A549 (cell line): ENCODE measurements around the gene COL5A2. TPM values are rescaled to one million over a fixed set of nuclear protein-coding genes. Genes with fewer than 3 reads are reported as not detected.

Experiments
- ATAC-seq, 2 experiments: fragments of 200-7000 bp in 1 of 2; fragments of >200 bp in 1 of 2; cut with Nextera tagmentation in 1 of 2; cut with Tn5 transposase in 1 of 2; 3 replicates each; pipeline versions ENCODE4 v1.8.0 to v1.9.1; 2018 to 2020; ENCODE audit warnings: mild to moderate bottlenecking in 1 of 2, moderate library complexity in 1 of 2
- CTCF ChIA-PET: fragments of 300-600 bp; sonication (Branson Sonifier 250); formaldehyde crosslinking; extraction: SDS; loops from one replicate; lab custom pipeline; 2021; ENCODE audit warnings: antibody characterized with exemption, inconsistent platforms; lab: Yijun Ruan, JAX
- POLR2A ChIA-PET: fragments of 350-600 bp; formaldehyde crosslinking; extraction: SDS; loops from one replicate; lab custom pipeline; 2021; ENCODE audit warnings: antibody characterized with exemption, inconsistent platforms; lab: Yijun Ruan, JAX
- DNase-seq, 2 experiments: peaks; one replicate each; pipeline versions ENCODE4 v3.0.0 to v3.0.0-alpha.2; 2011 to 2016; ENCODE audit warnings: low read depth in 1 of 2, low spot score in 1 of 2
- FAIRE-seq: peaks from 2 replicates; lab custom pipeline; 2011; peaks lifted over from hg19 to GRCh38; lab: Jason Lieb, UNC
- H3K27ac ChIP-seq, 2 experiments: fragments of >200 bp; sonication (Bioruptor Twin); formaldehyde crosslinking; 3 replicates each; pipeline ENCODE4 v1.5.1; 2016 to 2017
- H3K4me1 ChIP-seq: fragments of >200 bp; sonication (Bioruptor Twin); formaldehyde crosslinking; 3 replicates; pipeline ENCODE4 v1.6.1; 2016
- H3K4me2 ChIP-seq: fragments of >200 bp; sonication (Bioruptor Twin); formaldehyde crosslinking; 3 replicates; pipeline ENCODE4 v1.6.1; 2016
- H3K4me3 ChIP-seq: fragments of >200 bp; sonication (Bioruptor Twin); formaldehyde crosslinking; 3 replicates; pipeline ENCODE4 v1.5.1; 2016
- H3K9me3 ChIP-seq: fragments of >200 bp; sonication (Bioruptor Twin); formaldehyde crosslinking; 3 replicates; pipeline ENCODE4 v1.6.1; 2016
- CBX8 ChIP-seq: fragments of 200-600 bp; sonication (generic); IDR thresholded peaks from 2 replicates; pipeline ENCODE4 v1.6.1; 2016
- CHD4 ChIP-seq: fragments of 200-600 bp; sonication (generic); IDR thresholded peaks from 2 replicates; pipeline ENCODE4 v1.6.1; 2016; ENCODE audit warnings: antibody characterized with exemption, mild to moderate bottlenecking, borderline replicate concordance
- ESRRA ChIP-seq: fragments of 150-350 bp; IDR thresholded peaks from 2 replicates; pipeline ENCODE4 v1.6.1; 2014; ENCODE audit warnings: mild to moderate bottlenecking, low read length, borderline replicate concordance
- FOSB ChIP-seq: fragments of 250-450 bp; sonication (Bioruptor Pico); IDR thresholded peaks from 2 replicates; pipeline ENCODE4 v1.5.0; 2020; ENCODE audit warnings: mild to moderate bottlenecking, moderate library complexity
- FOSL2 ChIP-seq, 2 experiments: fragments of 450-650 bp in 1 of 2; fragments of >200 bp in 1 of 2; sonication (Bioruptor Twin) in 1 of 2; formaldehyde crosslinking; IDR thresholded peaks; 2 replicates each; pipeline versions ENCODE4 v1.5.0 to v1.6.1; 2016 to 2020; ENCODE audit warnings: mild to moderate bottlenecking in 1 of 2, moderate library complexity in 1 of 2
- FOXS1 ChIP-seq: fragments of 250-450 bp; sonication (Bioruptor Pico); IDR thresholded peaks from 2 replicates; pipeline ENCODE4 v1.5.0; 2020; ENCODE audit warnings: mild to moderate bottlenecking, moderate library complexity
- GATA3 ChIP-seq: IDR thresholded peaks from 2 replicates; pipeline ENCODE4 v1.6.1; 2012; ENCODE audit warnings: borderline replicate concordance
- HDAC2 ChIP-seq: fragments of 200-600 bp; sonication (generic); IDR thresholded peaks from 2 replicates; pipeline ENCODE4 v1.6.1; 2016
- HOXB13 ChIP-seq: fragments of 250-450 bp; sonication (Bioruptor Pico); IDR thresholded peaks from 2 replicates; pipeline ENCODE4 v1.5.0; 2020; ENCODE audit warnings: low read depth, mild to moderate bottlenecking, moderate library complexity
- JUN ChIP-seq, 2 experiments: fragments of >200 bp; sonication (Bioruptor Twin); formaldehyde crosslinking; IDR thresholded peaks; 2 replicates in 1 of 2; 3 replicates in 1 of 2; pipeline ENCODE4 v1.6.1; 2016 to 2017
- JUNB ChIP-seq: fragments of >200 bp; sonication (Bioruptor Twin); formaldehyde crosslinking; IDR thresholded peaks from 2 replicates; pipeline ENCODE4 v1.6.1; 2016
- MAFK ChIP-seq: fragments of 450-650 bp; IDR thresholded peaks from 2 replicates; pipeline ENCODE4 v1.6.1; 2014; ENCODE audit not compliant: partially characterized antibody
- MAZ ChIP-seq: fragments of 150-350 bp; IDR thresholded peaks from 2 replicates; pipeline ENCODE4 v1.6.1; 2014; ENCODE audit warnings: antibody characterized with exemption, low read depth, low read length, borderline replicate concordance
- MYC ChIP-seq: IDR thresholded peaks from 2 replicates; pipeline ENCODE4 v1.6.1; 2012; ENCODE audit warnings: mild to moderate bottlenecking, inconsistent platforms, low read length, improper control_type of control experiment, borderline replicate concordance
- NFE2L2 ChIP-seq: fragments of 150-350 bp; conservative IDR thresholded peaks from 2 replicates; pipeline ENCODE4 v1.6.1; 2014; ENCODE audit warnings: low read length
- NPAS2 ChIP-seq: fragments of 250-450 bp; sonication (Bioruptor Pico); IDR thresholded peaks from 2 replicates; pipeline ENCODE4 v1.8.0; 2022; ENCODE audit warnings: mild to moderate bottlenecking, moderate library complexity, borderline replicate concordance
- RARB ChIP-seq: fragments of 250-450 bp; sonication (Bioruptor Pico); IDR thresholded peaks from 2 replicates; pipeline ENCODE4 v1.8.0; 2021; ENCODE audit warnings: mild to moderate bottlenecking, moderate library complexity
- RFX5 ChIP-seq: fragments of 450-650 bp; IDR thresholded peaks from 2 replicates; pipeline ENCODE4 v1.7.1; 2014; ENCODE audit warnings: antibody characterized with exemption, mild to moderate bottlenecking, moderate library complexity
- TFCP2L1 ChIP-seq: fragments of 250-450 bp; sonication (Bioruptor Pico); IDR thresholded peaks from 2 replicates; pipeline ENCODE4 v1.5.0; 2021; ENCODE audit warnings: mild to moderate bottlenecking
- TP53 ChIP-seq: fragments of 250-450 bp; sonication (Bioruptor Pico); IDR thresholded peaks from 2 replicates; pipeline ENCODE4 v1.5.0; 2021; ENCODE audit warnings: mild to moderate bottlenecking, moderate library complexity
- ZNF302 ChIP-seq: fragments of 250-450 bp; sonication (Bioruptor Pico); IDR thresholded peaks from 2 replicates; pipeline ENCODE4 v1.9.0; 2021; ENCODE audit warnings: inconsistent platforms, mild to moderate bottlenecking, moderate library complexity
- ZSCAN20 ChIP-seq: fragments of 250-450 bp; sonication (Bioruptor Pico); IDR thresholded peaks from 2 replicates; pipeline ENCODE4 v1.8.0; 2022; ENCODE audit warnings: mild to moderate bottlenecking, moderate library complexity
- whole genome bisulfite sequencing: methylation state at CpG from one replicate; pipeline ENCODE4 v1.1.6; 2017; ENCODE audit errors: missing lambda C conversion rate; 5-methylcytosine and 5-hydroxymethylcytosine counted together
- polyA plus RNA-seq, 4 experiments: library from polyadenylated mRNA; depleted of rRNA in 3 of 4; stranded (reverse); fragments of >200 nt; fragmentation: RNase III in 1 of 4; extraction: RNeasy Plus Mini Kit Qiagen cat#74134 plus additional on column Dnase treatment in 1 of 4; gene quantifications; 2 replicates in 3 of 4; 3 replicates in 1 of 4; pipeline ENCODE4 v1.2.3, GENCODE V29; 2011 to 2017
- TF ChIP-seq, protein P1 (sequence below): IDR thresholded peaks from 2 replicates; pipeline ENCODE4 v1.6.1; 2012
- TF ChIP-seq, protein P2 (sequence below): fragments of 250-450 bp; sonication (Bioruptor Pico); IDR thresholded peaks from 2 replicates; pipeline ENCODE4 v1.5.0; 2020; ENCODE audit warnings: low read depth, mild to moderate bottlenecking, moderate library complexity
- TF ChIP-seq, protein P3 (sequence below): IDR thresholded peaks from 2 replicates; pipeline ENCODE4 v1.6.1; 2012

Gene COL5A2
- polyA plus RNA-seq, 2 of the 4 experiments (the other 2 are of a cell fraction), result 152 to 215 TPM

DNA sequence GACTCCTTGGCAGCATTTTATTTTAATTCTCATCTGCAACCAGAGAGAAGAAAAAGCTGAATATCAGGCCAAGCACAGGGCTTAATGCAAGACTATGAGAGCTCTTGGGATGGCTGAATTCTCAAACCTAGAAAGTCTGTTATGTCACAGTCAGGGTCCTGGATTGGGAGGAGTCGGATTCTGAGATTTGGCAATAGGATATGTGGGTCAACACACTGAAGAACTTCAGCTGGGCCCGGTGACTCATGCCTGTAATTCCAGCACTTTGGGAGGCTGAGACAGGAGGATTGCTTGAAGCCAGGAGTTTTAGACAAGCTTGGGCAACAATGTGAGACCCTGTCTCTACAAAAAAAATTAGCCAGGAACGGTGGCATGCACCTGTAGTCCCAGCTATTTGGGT, 103.0 kb downstream of the COL5A2 start:
- no peak overlapping the region for H3K4me2 ChIP-seq
- ChIA-PET CTCF (interaction anchor here (1.2 to 2.2 kb wide), 3 partner anchors 17 to 336 kb away, joined by 3 to 7 read pairs (median 5); no protein-coding TSS in a partner anchor), POLR2A (no interaction called here)
- no peaks in the 10 kb centered on the region for H3K9me3 ChIP-seq
- no peak for FAIRE-seq
- H3K4me3 ChIP-seq, result no peak overlapping the region
- no peak overlapping the region for H3K27ac ChIP-seq
- WGBS, result 39% methylated on average over 3 of the region's 3 CpGs
- no peak for DNase-seq
- no peak for TF ChIP-seq RARB
- TF ChIP-seq NFE2L2, result no peak
- no peak for TF ChIP-seq CHD4
- no peak for TF ChIP-seq FOSL2 (IDR thresholded peaks at IDR 0.05)
- 0 out of 2 replicates have a peak, but pooled peaks have one; percentile 3 for TF ChIP-seq FOSL2 (CRISPR knock-in tag; IDR thresholded peaks at IDR 0.05)
- ATAC-seq, result peak in 1 of 2 experiments; percentile 39; a peak in 2 of 6 replicates
- H3K4me1 ChIP-seq, result peaks cover 3% of the 10 kb centered on the region; the same call in 1 of the 3 replicates

DNA sequence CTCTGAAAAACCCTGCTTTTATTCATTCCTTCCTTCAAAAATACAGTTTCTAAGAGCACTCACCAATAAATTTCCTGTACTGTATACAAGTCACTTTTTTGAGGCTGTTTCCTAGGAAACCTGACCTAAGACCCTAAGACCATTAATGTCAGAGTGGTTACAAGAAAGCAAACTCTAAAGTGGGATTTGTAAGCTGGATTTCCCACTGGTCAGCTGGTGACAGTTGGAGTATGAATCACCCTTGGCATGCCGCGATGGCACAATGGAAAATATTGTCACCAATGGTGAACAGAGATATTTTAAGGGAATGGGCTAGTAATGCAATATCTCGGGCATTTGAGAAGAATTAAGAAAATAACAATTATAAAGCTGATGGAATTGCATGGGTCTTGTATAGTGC, 103.4 kb downstream of the COL5A2 start:
- no peak overlapping the region for H3K4me3 ChIP-seq
- FAIRE-seq (no peak), ATAC-seq (no peak), DNase-seq (no peak)
- no peak overlapping the region for H3K4me2 ChIP-seq
- ChIA-PET CTCF (interaction anchor here (1.2 to 2.2 kb wide), 3 partner anchors 18 to 336 kb away, joined by 3 to 7 read pairs (median 5); no protein-coding TSS in a partner anchor), POLR2A (no interaction called here)
- 94% methylated on average over 3 of the region's 3 CpGs for WGBS
- no peaks in the 10 kb centered on the region for H3K9me3 ChIP-seq
- peaks cover 3% of the 10 kb centered on the region; the same call in 1 of the 3 replicates for H3K4me1 ChIP-seq
- H3K27ac ChIP-seq, result no peak overlapping the region
- TF ChIP-seq MYC, result no peak
- no peak for TF ChIP-seq FOSB (CRISPR knock-in tag)
- TF ChIP-seq NPAS2 (CRISPR knock-in tag), result no peak
- TF ChIP-seq NFE2L2, result no peak
- TF ChIP-seq, protein P1, sequence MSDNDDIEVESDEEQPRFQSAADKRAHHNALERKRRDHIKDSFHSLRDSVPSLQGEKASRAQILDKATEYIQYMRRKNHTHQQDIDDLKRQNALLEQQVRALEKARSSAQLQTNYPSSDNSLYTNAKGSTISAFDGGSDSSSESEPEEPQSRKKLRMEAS, result no peak
- TF ChIP-seq HDAC2, result no peak
- TF ChIP-seq GATA3, result no peak
- TF ChIP-seq, protein P2, sequence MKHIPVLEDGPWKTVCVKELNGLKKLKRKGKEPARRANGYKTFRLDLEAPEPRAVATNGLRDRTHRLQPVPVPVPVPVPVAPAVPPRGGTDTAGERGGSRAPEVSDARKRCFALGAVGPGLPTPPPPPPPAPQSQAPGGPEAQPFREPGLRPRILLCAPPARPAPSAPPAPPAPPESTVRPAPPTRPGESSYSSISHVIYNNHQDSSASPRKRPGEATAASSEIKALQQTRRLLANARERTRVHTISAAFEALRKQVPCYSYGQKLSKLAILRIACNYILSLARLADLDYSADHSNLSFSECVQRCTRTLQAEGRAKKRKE (CRISPR knock-in tag), result no peak
- TF ChIP-seq HOXB13 (CRISPR knock-in tag), result no peak
- no peak for TF ChIP-seq RFX5
- TF ChIP-seq MAZ, result no peak
- no peak for TF ChIP-seq ESRRA
- no peak for TF ChIP-seq TP53 (CRISPR knock-in tag)
- no peak for TF ChIP-seq JUNB
- TF ChIP-seq TFCP2L1 (CRISPR knock-in tag), result no peak
- no peak for TF ChIP-seq CBX8
- TF ChIP-seq, protein P3, sequence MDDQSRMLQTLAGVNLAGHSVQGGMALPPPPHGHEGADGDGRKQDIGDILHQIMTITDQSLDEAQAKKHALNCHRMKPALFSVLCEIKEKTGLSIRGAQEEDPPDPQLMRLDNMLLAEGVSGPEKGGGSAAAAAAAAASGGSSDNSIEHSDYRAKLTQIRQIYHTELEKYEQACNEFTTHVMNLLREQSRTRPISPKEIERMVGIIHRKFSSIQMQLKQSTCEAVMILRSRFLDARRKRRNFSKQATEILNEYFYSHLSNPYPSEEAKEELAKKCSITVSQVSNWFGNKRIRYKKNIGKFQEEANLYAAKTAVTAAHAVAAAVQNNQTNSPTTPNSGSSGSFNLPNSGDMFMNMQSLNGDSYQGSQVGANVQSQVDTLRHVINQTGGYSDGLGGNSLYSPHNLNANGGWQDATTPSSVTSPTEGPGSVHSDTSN, result no peak

DNA sequence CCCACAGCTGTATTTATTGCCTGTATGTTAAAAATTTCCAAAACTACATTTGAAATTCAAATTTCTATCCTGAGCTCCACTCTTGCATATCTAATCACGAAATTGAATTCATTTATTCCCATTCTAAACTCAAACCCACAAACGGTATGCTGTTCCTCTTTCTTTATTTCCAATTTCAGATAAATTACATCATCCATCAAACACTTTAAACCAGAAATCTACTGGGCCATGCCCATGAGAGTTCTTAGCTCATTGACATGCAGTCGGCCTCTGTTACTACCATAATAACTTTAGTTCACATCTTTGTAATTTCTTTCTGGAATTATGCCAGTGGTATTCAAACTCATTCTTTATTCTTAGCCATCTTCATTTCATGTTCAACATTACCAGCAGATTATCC, 105.1 kb downstream of the COL5A2 start:
- DNase-seq (no peak), FAIRE-seq (no peak)
- 87% methylated on average over 3 of the region's 3 CpGs for WGBS
- CTCF ChIA-PET, result interaction anchor here (0.9 kb wide), 1 partner anchor 9 kb away, joined by 3 read pairs; no protein-coding TSS in a partner anchor
- H3K27ac ChIP-seq, result no peak overlapping the region
- H3K4me3 ChIP-seq, result no peak overlapping the region
- TF ChIP-seq, protein P2 (CRISPR knock-in tag), result no peak
- TF ChIP-seq ZNF302 (CRISPR knock-in tag) (no peak), ZSCAN20 (CRISPR knock-in tag) (no peak), FOXS1 (CRISPR knock-in tag) (no peak), ESRRA (no peak), JUN (IDR thresholded peaks at IDR 0.05) (no peak), MAFK (no peak)
- TF ChIP-seq, all 56 proteins: peak for 0
- POLR2A ChIA-PET, result no interaction called here
- Histone ChIP-seq H3K9me3 (no peaks in the 10 kb centered on the region), H3K4me1 (peaks cover 3% of the 10 kb centered on the region; the same call in 1 of the 3 replicates), H3K4me2 (no peak overlapping the region)
- ATAC-seq, result no peak
